Measurements from ENCODE around the gene TRPM5.

TRPM5 gene

GRCh38 chr11:2427721-2428321, 16.5 kb downstream of the TRPM5 start:
- H3K9ac ChIP-seq (ENCODE audit: low read length) = no peak overlapping the region
- no peaks in the 10 kb centered on the region for H3K9me3 ChIP-seq (ENCODE audit: control insufficient read depth, low read length)
- H3K36me3 ChIP-seq (ENCODE audit: control insufficient read depth in 1 of 2, insufficient read depth in 2 of 2, low read depth in 1 of 2, low read length in 2 of 2) = no peaks in the 10 kb centered on the region
- H3K4me2 ChIP-seq (ENCODE audit: low read length, poor library complexity, severe bottlenecking) = no peak overlapping the region
- H2BK5ac ChIP-seq (ENCODE audit: low read depth, low read length, poor library complexity, severe bottlenecking) = no peak overlapping the region
- H4K91ac ChIP-seq (ENCODE audit: low read length) = no peak overlapping the region
- H3K4me1 ChIP-seq (ENCODE audit: control insufficient read depth, insufficient read depth, low read depth, low read length) = no peaks in the 10 kb centered on the region
- H3K79me1 ChIP-seq (replicated peaks; ENCODE audit: low read length, poor library complexity, severe bottlenecking) = no peaks in the 10 kb centered on the region
- H4K8ac ChIP-seq (ENCODE audit: low read length) = no peak overlapping the region
- H2AK5ac ChIP-seq (ENCODE audit: low read length, severe bottlenecking) = no peak overlapping the region
- no peak for DNase-seq
- H2AFZ ChIP-seq (ENCODE audit: low read depth, low read length) = no peak overlapping the region
- H3K4me3 ChIP-seq (ENCODE audit: insufficient read depth in 1 of 2, low read depth in 1 of 2, low read length in 2 of 2) = no peak overlapping the region
- no peak overlapping the region for H2BK15ac ChIP-seq (ENCODE audit: low read depth, poor library complexity, severe bottlenecking)
- no peak overlapping the region for H3K14ac ChIP-seq (ENCODE audit: low read length in 2 of 2)
- H3K27ac ChIP-seq (ENCODE audit: low read length, poor library complexity, severe bottlenecking) = no peak overlapping the region
- H2BK120ac ChIP-seq (ENCODE audit: low read depth, low read length) = no peak overlapping the region
- H3K27me3 ChIP-seq (ENCODE audit: control insufficient read depth in 1 of 2, insufficient read depth in 1 of 2, low read length in 2 of 2) = peaks cover 2 to 44% of the 10 kb centered on the region in 2 experiments
- WGBS = 80% methylated on average over 12 of the region's 12 CpGs
- H2BK12ac ChIP-seq (ENCODE audit: low read length in 2 of 2) = no peak overlapping the region
- no peak overlapping the region for H3K18ac ChIP-seq (ENCODE audit: low read depth in 1 of 2, low read length in 2 of 2)
- H3K4ac ChIP-seq (ENCODE audit: low read depth in 1 of 2, low read length in 2 of 2) = no peak overlapping the region
- no peak overlapping the region for H3K23ac ChIP-seq (ENCODE audit: low read length in 2 of 2)

- Histone ChIP-seq H2BK120ac (ENCODE audit: low read depth, low read length) (no peak overlapping the region), H2AK5ac (ENCODE audit: low read length, severe bottlenecking) (no peak overlapping the region), H2BK12ac (ENCODE audit: low read length in 2 of 2) (no peak overlapping the region), H3K27ac (ENCODE audit: low read length, poor library complexity, severe bottlenecking) (no peak overlapping the region), H3K23ac (ENCODE audit: low read length in 2 of 2) (no peak overlapping the region), H3K4me1 (ENCODE audit: control insufficient read depth, insufficient read depth, low read depth, low read length) (no peaks in the 10 kb centered on the region), H3K4me3 (ENCODE audit: insufficient read depth in 1 of 2, low read depth in 1 of 2, low read length in 2 of 2) (no peak overlapping the region), H3K9ac (ENCODE audit: low read length) (no peak overlapping the region), H3K14ac (ENCODE audit: low read length in 2 of 2) (no peak overlapping the region), H3K4me2 (ENCODE audit: low read length, poor library complexity, severe bottlenecking) (no peak overlapping the region), H2AFZ (ENCODE audit: low read depth, low read length) (no peak overlapping the region), H3K79me1 (replicated peaks; ENCODE audit: low read length, poor library complexity, severe bottlenecking) (no peaks in the 10 kb centered on the region), H2BK15ac (ENCODE audit: low read depth, poor library complexity, severe bottlenecking) (no peak overlapping the region), H3K18ac (ENCODE audit: low read depth in 1 of 2, low read length in 2 of 2) (no peak overlapping the region), H3K36me3 (ENCODE audit: control insufficient read depth in 1 of 2, insufficient read depth in 2 of 2, low read depth in 1 of 2, low read length in 2 of 2) (no peaks in the 10 kb centered on the region), H3K4ac (ENCODE audit: low read depth in 1 of 2, low read length in 2 of 2) (no peak overlapping the region), H4K8ac (ENCODE audit: low read length) (no peak overlapping the region), H2BK5ac (ENCODE audit: low read depth, low read length, poor library complexity, severe bottlenecking) (no peak overlapping the region), H4K91ac (ENCODE audit: low read length) (no peak overlapping the region), H3K27me3 (ENCODE audit: control insufficient read depth in 1 of 2, insufficient read depth in 1 of 2, low read length in 2 of 2) (peaks cover 8 to 46% of the 10 kb centered on the region in 2 experiments), H3K9me3 (ENCODE audit: control insufficient read depth, low read length) (no peaks in the 10 kb centered on the region)
- DNase-seq = no peak
- 86% methylated on average over 14 of the region's 14 CpGs for WGBS
Measured at GRCh38 chr11:2426826-2427521, 17.3 kb downstream of the TRPM5 start.

GRCh38 chr11:2426221-2426620, 18.1 kb downstream of the TRPM5 start:
- no peak overlapping the region for H3K9ac ChIP-seq (ENCODE audit: low read length)
- no peak overlapping the region for H2AFZ ChIP-seq (ENCODE audit: low read depth, low read length)
- H3K27me3 ChIP-seq (ENCODE audit: control insufficient read depth in 1 of 2, insufficient read depth in 1 of 2, low read length in 2 of 2) = peaks cover 8 to 45% of the 10 kb centered on the region in 2 experiments
- H3K9me3 ChIP-seq (ENCODE audit: control insufficient read depth, low read length) = no peaks in the 10 kb centered on the region
- DNase-seq = no peak
- no peak overlapping the region for H3K27ac ChIP-seq (ENCODE audit: low read length, poor library complexity, severe bottlenecking)
- H2AK5ac ChIP-seq (ENCODE audit: low read length, severe bottlenecking) = no peak overlapping the region
- H3K36me3 ChIP-seq (ENCODE audit: control insufficient read depth in 1 of 2, insufficient read depth in 2 of 2, low read depth in 1 of 2, low read length in 2 of 2) = no peaks in the 10 kb centered on the region
- H3K79me1 ChIP-seq (replicated peaks; ENCODE audit: low read length, poor library complexity, severe bottlenecking) = no peaks in the 10 kb centered on the region
- no peak overlapping the region for H3K4me3 ChIP-seq (ENCODE audit: insufficient read depth in 1 of 2, low read depth in 1 of 2, low read length in 2 of 2)
- H3K4me1 ChIP-seq (ENCODE audit: control insufficient read depth, insufficient read depth, low read depth, low read length) = no peaks in the 10 kb centered on the region
- H3K18ac ChIP-seq (ENCODE audit: low read depth in 1 of 2, low read length in 2 of 2) = no peak overlapping the region
- H3K23ac ChIP-seq (ENCODE audit: low read length in 2 of 2) = no peak overlapping the region
- H4K8ac ChIP-seq (ENCODE audit: low read length) = no peak overlapping the region
- WGBS = 84% methylated on average over 13 of the region's 13 CpGs
- H4K91ac ChIP-seq (ENCODE audit: low read length) = no peak overlapping the region
- no peak overlapping the region for H3K4me2 ChIP-seq (ENCODE audit: low read length, poor library complexity, severe bottlenecking)
- no peak overlapping the region for H2BK5ac ChIP-seq (ENCODE audit: low read depth, low read length, poor library complexity, severe bottlenecking)
- no peak overlapping the region for H2BK12ac ChIP-seq (ENCODE audit: low read length in 2 of 2)
- H2BK15ac ChIP-seq (ENCODE audit: low read depth, poor library complexity, severe bottlenecking) = no peak overlapping the region
- no peak overlapping the region for H3K14ac ChIP-seq (ENCODE audit: low read length in 2 of 2)
- H3K4ac ChIP-seq (ENCODE audit: low read depth in 1 of 2, low read length in 2 of 2) = no peak overlapping the region
- H2BK120ac ChIP-seq (ENCODE audit: low read depth, low read length) = no peak overlapping the region

GRCh38 chr11:2425506-2425905, 18.8 kb downstream of the TRPM5 start:
- no peak overlapping the region for H3K14ac ChIP-seq (ENCODE audit: low read length in 2 of 2)
- H3K4me2 ChIP-seq (ENCODE audit: low read length, poor library complexity, severe bottlenecking) = no peak overlapping the region
- H3K18ac ChIP-seq (ENCODE audit: low read depth in 1 of 2, low read length in 2 of 2) = no peak overlapping the region
- H4K91ac ChIP-seq (ENCODE audit: low read length) = no peak overlapping the region
- no peak overlapping the region for H3K23ac ChIP-seq (ENCODE audit: low read length in 2 of 2)
- 87% methylated on average over 8 of the region's 8 CpGs for WGBS
- no peak overlapping the region for H4K8ac ChIP-seq (ENCODE audit: low read length)
- H3K79me1 ChIP-seq (replicated peaks; ENCODE audit: low read length, poor library complexity, severe bottlenecking) = no peaks in the 10 kb centered on the region
- no peak overlapping the region for H2AK5ac ChIP-seq (ENCODE audit: low read length, severe bottlenecking)
- H3K9me3 ChIP-seq (ENCODE audit: control insufficient read depth, low read length) = no peaks in the 10 kb centered on the region
- H2BK5ac ChIP-seq (ENCODE audit: low read depth, low read length, poor library complexity, severe bottlenecking) = no peak overlapping the region
- H2BK12ac ChIP-seq (ENCODE audit: low read length in 2 of 2) = no peak overlapping the region
- no peak overlapping the region for H2BK15ac ChIP-seq (ENCODE audit: low read depth, poor library complexity, severe bottlenecking)
- no peak overlapping the region for H3K27ac ChIP-seq (ENCODE audit: low read length, poor library complexity, severe bottlenecking)
- no peak overlapping the region for H3K4me3 ChIP-seq (ENCODE audit: insufficient read depth in 1 of 2, low read depth in 1 of 2, low read length in 2 of 2)
- no peak overlapping the region for H2AFZ ChIP-seq (ENCODE audit: low read depth, low read length)
- H3K9ac ChIP-seq (ENCODE audit: low read length) = no peak overlapping the region
- no peak overlapping the region for H2BK120ac ChIP-seq (ENCODE audit: low read depth, low read length)
- peaks cover 3% of the 10 kb centered on the region for H3K4me1 ChIP-seq (ENCODE audit: control insufficient read depth, insufficient read depth, low read depth, low read length)
- H3K36me3 ChIP-seq (ENCODE audit: control insufficient read depth in 1 of 2, insufficient read depth in 2 of 2, low read depth in 1 of 2, low read length in 2 of 2) = no peaks in the 10 kb centered on the region
- peaks cover 8 to 48% of the 10 kb centered on the region in 2 experiments for H3K27me3 ChIP-seq (ENCODE audit: control insufficient read depth in 1 of 2, insufficient read depth in 1 of 2, low read length in 2 of 2)
- H3K4ac ChIP-seq (ENCODE audit: low read depth in 1 of 2, low read length in 2 of 2) = no peak overlapping the region
- DNase-seq = no peak
